GM13976 (cell line): ENCODE measurements around the gene TPSB2.
"Not testable (repeated sequence)": the region's sequence is repeated elsewhere in the genome, so short reads cannot be mapped to it uniquely, and the experiment has no call there.

Experiments
- DNase-seq: peaks from one replicate; pipeline ENCODE4 v3.0.0; 2012; ENCODE audit warnings: low spot score
- CTCF ChIP-seq: IDR thresholded peaks from 2 replicates; pipeline ENCODE4 v1.5.1; 2012; ENCODE audit warnings: borderline replicate concordance, mild to moderate bottlenecking; ENCODE audit not compliant: insufficient read depth; ENCODE audit errors: extremely low read depth, missing control alignments, control extremely low read depth
- in situ Hi-C: fragments of 300-500 bp; cut with MboI; formaldehyde crosslinking; loops from one replicate; pipeline ENCODE4 v1.12.0; 2022; ENCODE audit warnings: low sequenced_read_pairs, mixed read lengths, inconsistent platforms; ENCODE audit not compliant: unreplicated experiment

Gene TPSB2

GRCh38 chr16:1256874-1257322 lies 26.9 kb upstream of the TPSB2 start:
- TF ChIP-seq CTCF, result no peak
- in situ Hi-C loops, result no loop called here
- no peak for DNase-seq

DNA sequence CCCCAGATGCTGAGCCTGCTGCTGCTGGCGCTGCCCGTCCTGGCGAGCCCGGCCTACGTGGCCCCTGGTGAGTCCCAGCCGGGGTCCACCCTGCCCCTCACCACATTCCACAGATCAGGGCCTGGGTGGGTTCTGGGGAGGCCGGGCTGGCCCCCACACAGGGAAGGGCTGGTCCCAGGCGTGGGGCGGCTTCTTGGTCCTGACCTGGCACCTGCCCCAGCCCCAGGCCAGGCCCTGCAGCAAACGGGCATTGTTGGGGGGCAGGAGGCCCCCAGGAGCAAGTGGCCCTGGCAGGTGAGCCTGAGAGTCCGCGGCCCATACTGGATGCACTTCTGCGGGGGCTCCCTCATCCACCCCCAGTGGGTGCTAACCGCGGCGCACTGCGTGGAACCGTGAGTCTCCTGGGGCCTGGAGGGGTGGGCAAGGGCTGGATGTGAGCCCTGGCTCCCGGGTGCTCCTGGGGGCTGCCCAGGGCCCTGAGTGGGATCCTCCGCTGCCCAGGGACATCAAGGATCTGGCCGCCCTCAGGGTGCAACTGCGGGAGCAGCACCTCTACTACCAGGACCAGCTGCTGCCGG lies 26.4 kb upstream of the TPSB2 start:
- DNase-seq, in situ Hi-C loops: not testable (repeated sequence)

DNA sequence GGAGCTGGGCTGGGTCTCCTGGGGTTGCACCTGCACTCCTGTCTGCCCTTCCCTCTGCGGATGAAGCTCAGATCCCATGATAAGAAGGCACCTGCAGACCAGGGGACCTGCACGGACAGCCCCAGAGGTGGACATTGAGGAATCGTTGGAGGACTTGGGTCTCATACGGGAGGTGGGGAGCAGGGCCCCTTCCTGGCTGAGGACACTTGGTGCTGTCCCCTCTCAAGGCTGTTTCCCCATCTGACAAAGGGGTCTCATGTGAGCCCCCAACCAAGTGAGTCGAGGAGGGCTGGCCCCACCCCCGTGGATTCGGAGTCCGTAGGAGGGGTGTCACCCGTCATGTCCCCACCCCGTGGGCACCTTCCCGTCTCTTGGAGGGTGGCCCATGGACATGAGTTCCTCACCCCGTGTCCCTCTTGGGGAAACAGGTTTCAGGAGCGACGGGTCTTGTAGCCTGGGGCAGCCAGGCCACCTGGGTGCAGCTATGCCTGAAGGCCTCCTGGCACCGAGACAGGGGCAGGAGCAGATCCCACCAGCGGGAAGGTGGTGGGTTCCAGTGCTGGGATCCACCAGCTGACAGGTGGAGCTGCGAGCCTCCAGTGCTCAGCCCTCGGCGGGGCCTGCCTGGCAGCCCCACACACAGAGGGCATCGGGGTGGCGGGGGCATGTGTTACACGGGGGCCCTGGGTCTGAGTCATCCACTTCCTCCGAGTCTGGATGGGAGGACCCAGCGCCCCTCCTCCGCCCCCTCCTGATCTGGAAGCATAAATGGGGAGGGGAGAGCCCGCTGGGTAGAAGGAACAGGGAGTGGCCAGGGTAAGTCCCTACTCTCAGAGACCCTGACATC lies 25.5 kb upstream of the TPSB2 start, which contains the start of gene TPSD1:
Gene TPSD1 (plus strand): TSS at position 794 of the 847 bp plus-strand sequence. CDS start 212 bp downstream, outside the sequence.
- DNase-seq, in situ Hi-C loops: not testable (repeated sequence)

- in situ Hi-C loops, DNase-seq: not testable (repeated sequence)
Observed at GRCh38 chr16:1254821-1255220, 24.8 kb upstream of the TPSB2 start.

GRCh38 chr16:1253701-1254364 lies 23.8 kb upstream of the TPSB2 start:
- in situ Hi-C loops, DNase-seq: not testable (repeated sequence)

GRCh38 chr16:1249031-1249755 lies 19.2 kb upstream of the TPSB2 start:
- DNase-seq, in situ Hi-C loops: not testable (repeated sequence)

GRCh38 chr16:1247903-1248537 lies 18.0 kb upstream of the TPSB2 start:
- DNase-seq, in situ Hi-C loops: not testable (repeated sequence)

DNA sequence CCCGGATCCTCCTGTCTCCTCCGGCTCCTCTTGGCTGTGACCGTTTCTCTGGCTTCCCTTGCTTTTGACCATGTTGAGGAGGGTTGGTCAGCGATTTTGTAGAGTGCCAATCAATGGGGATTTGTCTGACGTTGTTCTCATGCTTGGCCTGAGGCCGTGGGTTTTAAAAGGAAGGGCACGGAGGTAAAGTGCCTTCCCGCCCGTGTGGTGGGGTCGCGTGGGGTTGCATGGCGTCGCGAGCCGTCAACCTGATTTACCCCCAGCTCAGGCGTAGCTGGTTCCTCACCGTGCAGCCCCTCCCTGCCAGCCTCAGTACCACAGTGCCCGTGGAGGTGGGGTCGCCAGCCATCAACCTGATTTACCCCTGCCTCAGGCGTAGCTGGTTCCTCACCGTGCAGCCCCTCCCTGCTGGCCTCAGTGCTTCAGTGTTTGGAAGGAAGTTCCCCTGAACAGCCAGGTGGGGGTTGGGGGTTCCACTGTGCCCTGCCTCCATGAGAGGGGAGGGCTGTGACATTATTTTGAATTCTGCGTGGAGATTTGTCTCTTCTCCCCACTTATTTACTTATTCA lies 15.6 kb upstream of the TPSB2 start:
- TF ChIP-seq CTCF, result no peak
- in situ Hi-C loops, result no loop called here
- no peak for DNase-seq

DNA sequence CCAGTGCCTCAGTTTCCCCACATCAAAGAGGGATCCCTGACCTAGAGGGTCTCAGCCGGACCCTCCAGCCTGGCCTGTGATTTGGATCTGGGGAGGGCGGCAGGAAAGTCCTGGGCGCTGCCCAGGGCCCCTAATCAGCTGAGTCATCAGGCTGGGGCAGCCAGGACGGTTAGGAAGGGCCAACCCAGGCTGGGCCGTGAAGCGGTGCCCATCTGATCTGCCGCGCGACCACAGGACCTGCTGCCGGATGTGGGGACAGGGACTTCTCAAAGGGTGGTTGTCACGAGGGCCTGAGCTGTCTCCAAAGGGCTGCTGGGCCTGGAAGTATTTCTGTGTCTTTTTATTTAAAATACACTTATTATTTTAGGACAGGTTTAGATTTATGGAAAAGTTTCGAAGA lies 14.9 kb upstream of the TPSB2 start:
- no peak for TF ChIP-seq CTCF

GRCh38 chr16:1243907-1244850 lies 14.2 kb upstream of the TPSB2 start:
- in situ Hi-C loops, DNase-seq: not testable (repeated sequence)

More for the DNA sequence above, 14.9 kb upstream of the TPSB2 start:
- DNase-seq, result no peak
- in situ Hi-C loops, result no loop called here

- in situ Hi-C loops, DNase-seq: not testable (repeated sequence)
Observed at GRCh38 chr16:1243363-1243762, 13.4 kb upstream of the TPSB2 start.

GRCh38 chr16:1241081-1241480 lies 11.1 kb upstream of the TPSB2 start:
- in situ Hi-C loops, DNase-seq: not testable (repeated sequence)

- in situ Hi-C loops, DNase-seq: not testable (repeated sequence)
Observed at GRCh38 chr16:1240436-1240835, 10.5 kb upstream of the TPSB2 start, which contains the start of gene TPSAB1. Gene TPSAB1, plus strand, starts transcription at chr16:1240705. Its CDS starts 234 bp downstream, at chr16:1240939.
